Measurements from ENCODE around the gene PLCH1. TPM values are rescaled to one million over a fixed set of nuclear protein-coding genes. Genes with fewer than 3 reads are reported as not detected.
A peak's percentile ranks its signal among the peaks of the same experiment; 100 is the strongest.

Gene PLCH1
- total and polyA plus RNA-seq, 2 experiments from 2014 or later: 2.7 to 6.2 TPM

DNA sequence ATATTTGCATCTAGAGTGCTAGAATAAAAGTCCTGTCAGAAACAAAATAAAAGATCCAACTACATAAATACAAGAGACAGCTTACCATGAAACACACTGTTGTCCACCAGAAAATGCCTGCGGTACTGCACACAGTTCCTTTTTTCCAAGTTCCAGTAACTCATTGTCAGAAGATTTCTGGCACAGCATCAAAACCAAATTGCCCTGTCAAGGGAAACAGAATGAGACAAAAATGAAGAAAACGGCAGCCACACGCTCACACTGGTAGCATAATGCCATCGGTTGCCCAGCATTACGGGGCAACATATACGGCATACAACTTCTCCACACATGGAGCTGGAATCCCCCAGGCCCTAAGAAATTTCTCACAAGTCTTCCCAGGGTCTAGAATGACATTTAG is 40.8 kb downstream of the PLCH1 start:
- DNase-seq (ENCODE audit: low read depth in 1 of 2, low spot score in 1 of 2): no peak
- no peaks in the 10 kb centered on the region for H3K27me3 ChIP-seq
- no peak overlapping the region for H3K4me3 ChIP-seq
- H3K4me1 ChIP-seq (ENCODE audit: low read depth): peaks cover 18% of the 10 kb centered on the region
- TF ChIP-seq, protein P1, sequence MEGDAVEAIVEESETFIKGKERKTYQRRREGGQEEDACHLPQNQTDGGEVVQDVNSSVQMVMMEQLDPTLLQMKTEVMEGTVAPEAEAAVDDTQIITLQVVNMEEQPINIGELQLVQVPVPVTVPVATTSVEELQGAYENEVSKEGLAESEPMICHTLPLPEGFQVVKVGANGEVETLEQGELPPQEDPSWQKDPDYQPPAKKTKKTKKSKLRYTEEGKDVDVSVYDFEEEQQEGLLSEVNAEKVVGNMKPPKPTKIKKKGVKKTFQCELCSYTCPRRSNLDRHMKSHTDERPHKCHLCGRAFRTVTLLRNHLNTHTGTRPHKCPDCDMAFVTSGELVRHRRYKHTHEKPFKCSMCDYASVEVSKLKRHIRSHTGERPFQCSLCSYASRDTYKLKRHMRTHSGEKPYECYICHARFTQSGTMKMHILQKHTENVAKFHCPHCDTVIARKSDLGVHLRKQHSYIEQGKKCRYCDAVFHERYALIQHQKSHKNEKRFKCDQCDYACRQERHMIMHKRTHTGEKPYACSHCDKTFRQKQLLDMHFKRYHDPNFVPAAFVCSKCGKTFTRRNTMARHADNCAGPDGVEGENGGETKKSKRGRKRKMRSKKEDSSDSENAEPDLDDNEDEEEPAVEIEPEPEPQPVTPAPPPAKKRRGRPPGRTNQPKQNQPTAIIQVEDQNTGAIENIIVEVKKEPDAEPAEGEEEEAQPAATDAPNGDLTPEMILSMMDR (IDR thresholded peaks at IDR 0.05; ENCODE audit: low read depth, low read length): no peak
- no peak overlapping the region for H3K27ac ChIP-seq
- no peaks in the 10 kb centered on the region for H3K9me3 ChIP-seq (ENCODE audit: low read depth)
- H3K36me3 ChIP-seq: no peaks in the 10 kb centered on the region

DNA sequence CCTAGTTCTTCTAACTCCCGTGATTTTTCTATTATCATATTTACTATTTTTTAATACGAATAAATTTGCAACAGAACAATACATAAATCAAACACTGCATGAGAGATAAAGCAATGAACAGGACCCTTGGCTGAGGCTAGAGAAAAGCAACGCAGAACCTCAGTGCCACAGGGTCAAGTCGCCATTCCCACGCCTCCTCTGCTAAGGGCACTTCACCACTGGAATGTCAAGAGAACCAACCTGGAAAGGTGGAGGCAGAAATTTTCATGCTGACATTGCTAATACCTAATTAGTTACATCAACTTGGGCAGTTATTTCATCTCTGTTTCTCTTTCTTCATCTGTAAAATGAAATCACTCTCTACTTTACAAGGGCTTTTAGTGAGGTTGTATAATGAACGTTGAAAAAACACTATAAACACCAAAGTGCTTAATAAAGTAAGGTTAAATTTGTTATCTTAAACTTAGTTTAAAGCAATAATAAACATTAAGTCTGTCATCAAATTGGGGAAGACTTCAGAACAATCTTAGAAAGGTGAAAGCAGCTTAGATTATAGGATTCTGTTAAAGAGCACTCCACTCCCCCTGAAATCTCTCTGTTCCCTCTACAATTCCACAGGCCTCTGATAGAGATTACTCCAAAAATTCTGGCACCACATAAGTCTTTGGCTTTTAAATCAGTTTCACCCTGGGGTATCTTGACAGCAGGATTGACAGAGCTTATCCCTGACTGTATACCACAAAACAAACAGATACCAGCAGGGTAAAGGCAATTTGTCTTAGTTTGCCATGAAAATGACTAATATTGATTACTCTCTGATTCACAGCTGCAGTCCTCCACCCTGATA is 41.9 kb downstream of the PLCH1 start:
- Histone ChIP-seq H3K27me3 (no peaks in the 10 kb centered on the region), H3K36me3 (no peaks in the 10 kb centered on the region), H3K4me3 (no peak overlapping the region), H3K9me3 (ENCODE audit: low read depth) (no peaks in the 10 kb centered on the region), H3K27ac (peak overlapping the region; percentile 52), H3K4me1 (ENCODE audit: low read depth) (peaks cover 18% of the 10 kb centered on the region)
- TF ChIP-seq, protein P1 (IDR thresholded peaks at IDR 0.05; ENCODE audit: low read depth, low read length): no peak
- DNase-seq (ENCODE audit: low read depth in 1 of 2, low spot score in 1 of 2): peak in 1 of 2 donors; percentile 44

DNA sequence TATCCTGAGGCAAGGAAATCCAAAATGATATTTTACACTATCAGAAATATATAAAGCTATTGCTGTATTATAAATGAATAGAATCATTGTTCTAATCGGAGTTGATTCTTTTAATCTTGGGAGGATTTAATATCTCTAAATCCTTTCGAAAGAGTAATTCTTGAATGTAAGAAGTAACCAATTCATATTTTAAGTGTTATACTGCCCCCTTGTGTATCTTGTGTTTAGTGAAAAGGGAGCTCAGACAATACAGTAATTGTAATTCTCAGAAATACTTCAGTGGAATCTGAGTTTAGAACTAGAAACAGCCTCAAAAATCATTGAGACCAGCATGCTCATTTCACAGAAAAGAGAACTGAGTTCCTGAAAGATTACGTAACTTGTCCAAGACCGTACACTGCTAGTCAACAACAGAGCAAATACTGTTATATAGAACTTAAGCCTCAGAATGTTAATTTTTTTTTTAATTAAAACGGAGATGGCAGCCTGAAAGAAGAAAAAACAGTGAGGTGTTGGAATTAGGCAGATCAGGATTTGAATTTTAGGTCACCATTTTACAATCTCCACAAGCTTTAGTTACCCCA is 42.9 kb downstream of the PLCH1 start:
- H3K36me3 ChIP-seq: no peaks in the 10 kb centered on the region
- no peak overlapping the region for H3K27ac ChIP-seq
- DNase-seq (ENCODE audit: low read depth in 1 of 2, low spot score in 1 of 2): peak; percentile 69 to 77
- TF ChIP-seq, protein P1 (IDR thresholded peaks at IDR 0.05; ENCODE audit: low read depth, low read length): peak; percentile 57
- H3K4me3 ChIP-seq: no peak overlapping the region
- H3K27me3 ChIP-seq: no peaks in the 10 kb centered on the region
- peaks cover 18% of the 10 kb centered on the region for H3K4me1 ChIP-seq (ENCODE audit: low read depth)
- no peaks in the 10 kb centered on the region for H3K9me3 ChIP-seq (ENCODE audit: low read depth)

DNA sequence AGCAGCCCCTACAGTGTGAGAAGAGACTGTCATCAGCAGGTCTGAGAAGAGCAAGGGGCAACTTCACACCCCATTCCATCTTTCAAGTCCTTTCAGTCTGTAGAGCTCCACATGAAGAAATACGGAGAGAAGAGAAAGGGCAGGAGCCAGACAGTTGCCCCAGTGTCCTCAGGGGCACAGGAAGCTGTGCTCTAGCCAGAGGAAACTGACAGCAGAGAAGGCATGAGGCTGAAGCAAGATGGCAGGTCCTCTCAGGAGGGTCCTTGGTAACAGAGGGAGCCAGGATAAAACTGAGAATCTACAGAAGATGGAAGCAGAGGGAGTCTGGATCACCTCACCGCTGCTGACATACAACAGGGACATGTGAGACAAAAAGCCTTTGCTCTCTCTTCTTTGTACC is 47.3 kb downstream of the PLCH1 start:
- Histone ChIP-seq H3K4me3 (no peak overlapping the region), H3K27ac (no peak overlapping the region), H3K36me3 (no peaks in the 10 kb centered on the region), H3K4me1 (ENCODE audit: low read depth) (peaks cover 6% of the 10 kb centered on the region), H3K27me3 (no peaks in the 10 kb centered on the region), H3K9me3 (ENCODE audit: low read depth) (no peaks in the 10 kb centered on the region)
- DNase-seq (ENCODE audit: low read depth in 1 of 2, low spot score in 1 of 2): no peak
- TF ChIP-seq, protein P1 (IDR thresholded peaks at IDR 0.05; ENCODE audit: low read depth, low read length): no peak

DNA sequence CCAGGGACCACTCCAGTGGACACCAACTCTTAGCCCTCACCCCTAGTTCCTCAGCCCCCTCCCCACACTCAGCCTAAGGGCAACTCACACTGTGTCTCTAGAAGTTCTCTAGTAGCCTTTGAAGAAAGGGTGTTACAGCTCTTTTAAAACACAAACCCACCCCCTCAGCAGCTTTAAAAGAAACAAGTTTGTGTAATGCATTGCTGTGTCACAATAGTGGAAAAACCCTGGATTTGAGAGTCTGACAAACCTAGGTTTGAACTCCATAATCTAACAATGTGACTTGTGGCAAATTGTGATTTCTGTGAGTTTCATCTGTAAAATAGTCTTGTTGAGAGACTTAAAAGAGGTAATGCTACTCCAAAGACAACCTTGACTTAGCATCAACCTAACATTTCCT is 54.0 kb downstream of the PLCH1 start:
- no peak overlapping the region for H3K27ac ChIP-seq
- no peaks in the 10 kb centered on the region for H3K36me3 ChIP-seq
- no peak for DNase-seq (ENCODE audit: low read depth in 1 of 2, low spot score in 1 of 2)
- H3K4me1 ChIP-seq (ENCODE audit: low read depth): no peaks in the 10 kb centered on the region
- H3K27me3 ChIP-seq: no peaks in the 10 kb centered on the region
- no peaks in the 10 kb centered on the region for H3K9me3 ChIP-seq (ENCODE audit: low read depth)
- H3K4me3 ChIP-seq: no peak overlapping the region
- TF ChIP-seq, protein P1 (IDR thresholded peaks at IDR 0.05; ENCODE audit: low read depth, low read length): no peak
